AG09309 (cell line): ENCODE data around the gene SLC25A43.
A peak's percentile ranks its signal among the peaks of the same experiment; 100 is the strongest.
"Not testable (repeated sequence)": the region's sequence is repeated elsewhere in the genome, so short reads cannot be mapped to it uniquely, and the experiment has no call there.

Source experiments
- DNase-seq: peaks from one replicate; pipeline ENCODE4 v3.0.0-alpha.2; 2010; ENCODE audit warnings: low read depth
- H3K4me3 ChIP-seq: 2 replicates; pipeline ENCODE4 v1.5.1; 2011; ENCODE audit warnings: mild to moderate bottlenecking, low read depth, low read length, moderate library complexity; ENCODE audit not compliant: control insufficient read depth
- CTCF ChIP-seq: IDR thresholded peaks from 2 replicates; pipeline ENCODE4 v1.5.1; 2011; ENCODE audit warnings: mild to moderate bottlenecking, low read depth, low read length, inconsistent platforms; ENCODE audit not compliant: insufficient read depth, control insufficient read depth; ENCODE audit errors: missing control alignments

Gene SLC25A43

GRCh38 chrX:119429471-119429870, 30.3 kb downstream of the SLC25A43 start:
- no peak for TF ChIP-seq CTCF
- H3K4me3 ChIP-seq, result no peak overlapping the region
- DNase-seq, result no peak

- H3K4me3 ChIP-seq, DNase-seq: not testable (repeated sequence)
These were observed 42.2 kb downstream of the SLC25A43 start for GRCh38 chrX:119441295-119441694.

- no peak for DNase-seq
- no peak for TF ChIP-seq CTCF
- no peak overlapping the region for H3K4me3 ChIP-seq
These were observed 43.1 kb downstream of the SLC25A43 start for GRCh38 chrX:119442286-119442685.

- no peak for TF ChIP-seq CTCF
- DNase-seq, result no peak
- H3K4me3 ChIP-seq, result no peak overlapping the region
These were observed 54.1 kb downstream of the SLC25A43 start for GRCh38 chrX:119453202-119453601.

- peak; percentile 23 for DNase-seq
- no peak for TF ChIP-seq CTCF
- no peak overlapping the region for H3K4me3 ChIP-seq
These were observed 56.1 kb downstream of the SLC25A43 start for GRCh38 chrX:119455264-119455663.

GRCh38 chrX:119459181-119459580, 60.0 kb downstream of the SLC25A43 start:
- no peak overlapping the region for H3K4me3 ChIP-seq
- TF ChIP-seq CTCF, result no peak
- DNase-seq, result no peak

GRCh38 chrX:119465555-119465954, 66.4 kb downstream of the SLC25A43 start:
- H3K4me3 ChIP-seq, result no peak overlapping the region
- TF ChIP-seq CTCF, result no peak
- no peak for DNase-seq
